K562 (cell line): ENCODE data around the gene PRR14. TPM values are rescaled to one million over a fixed set of nuclear protein-coding genes. Genes with fewer than 3 reads are reported as not detected.

ENCODE experiments used
- CBX1 ChIP-seq: sonication (generic); IDR thresholded peaks from 2 replicates; pipeline ENCODE4 v1.6.1; 2016; ENCODE audit warnings: antibody characterized with exemption, low read depth, mild to moderate bottlenecking
- CUX1 ChIP-seq: fragments of 200-800 bp; sonication (Bioruptor generic); IDR thresholded peaks from 2 replicates; pipeline ENCODE4 v1.6.1; 2016; ENCODE audit warnings: missing genetic modification characterization, missing compliant biosample characterization
- HINFP ChIP-seq: fragments of 450-650 bp; conservative IDR thresholded peaks from 2 replicates; pipeline ENCODE4 v1.6.1; 2016; ENCODE audit warnings: missing genetic modification characterization, low read depth, mild to moderate bottlenecking, control low read depth, missing compliant biosample characterization
- RBFOX2 ChIP-seq: fragments of 200-400 bp; formaldehyde crosslinking; IDR thresholded peaks from 2 replicates; pipeline ENCODE4 v1.6.1; 2017; ENCODE audit warnings: low read depth, mild to moderate bottlenecking, low read length, moderate library complexity
- SMAD2 ChIP-seq: fragments of 150-350 bp; IDR thresholded peaks from 2 replicates; pipeline ENCODE4 v1.6.1; 2014; ENCODE audit warnings: low read depth, mild to moderate bottlenecking, low read length
- SUPT5H ChIP-seq: fragments of 450-650 bp; IDR thresholded peaks from 2 replicates; pipeline ENCODE4 v1.6.1; 2016
- ZBTB7A ChIP-seq: IDR thresholded peaks from 2 replicates; pipeline ENCODE4 v1.6.1; 2011; ENCODE audit warnings: low read depth, mild to moderate bottlenecking, low read length, moderate library complexity, borderline replicate concordance; ENCODE audit not compliant: control insufficient read depth
- ZC3H11A ChIP-seq: IDR thresholded peaks from 2 replicates; pipeline ENCODE4 v1.6.1; 2012; ENCODE audit warnings: low read depth, low read length, improper control_type of control experiment
- ZNF280B ChIP-seq: fragments of 250-450 bp; sonication (Bioruptor Pico); IDR thresholded peaks from 2 replicates; pipeline ENCODE4 v1.5.1; 2021; ENCODE audit warnings: mild to moderate bottlenecking
- ZNF398 ChIP-seq: fragments of 250-450 bp; sonication (Bioruptor Pico); IDR thresholded peaks from 2 replicates; pipeline ENCODE4 v1.8.0; 2021; ENCODE audit warnings: moderate library complexity, mild to moderate bottlenecking, inconsistent platforms
- ZNF592 ChIP-seq: fragments of 450-650 bp; IDR thresholded peaks from 2 replicates; pipeline ENCODE4 v1.6.1; 2017; ENCODE audit warnings: antibody characterized with exemption, mild to moderate bottlenecking
- ZNF644 ChIP-seq: fragments of 200-800 bp; sonication (Bioruptor generic); IDR thresholded peaks from 2 replicates; pipeline ENCODE4 v1.6.1; 2016; ENCODE audit warnings: low read depth, missing genetic modification characterization, missing compliant biosample characterization
- polyA plus RNA-seq, 8 experiments: library from polyadenylated mRNA; depleted of rRNA in 4 of 8; stranded (reverse) in 5 of 8; unstranded in 3 of 8; fragments of >200 nt; fragmentation: Nextera tagmentation in 2 of 8; fragmentation: Illumina TruSeq in 1 of 8; extraction: Ambion mirVana in 2 of 8; extraction: Trizol in 1 of 8; gene quantifications; 2 replicates each; pipeline versions ENCODE4 v1.2.1 to v1.2.3, GENCODE V29; 2011 to 2014; ENCODE audit warnings: inconsistent platforms in 1 of 8, missing spikeins in 1 of 8
- total RNA-seq, 7 experiments: library from RNA; depleted of rRNA in 6 of 7; stranded (reverse); fragments of >200 nt in 6 of 7; fragmentation: Illumina TruSeq in 2 of 7; extraction: Trizol in 2 of 7; gene quantifications; 2 replicates each; pipeline versions ENCODE4 v1.2.1 to v1.2.3, GENCODE V29; 2011 to 2021; ENCODE audit warnings: low replicate concordance in 1 of 7

The PRR14 gene
- total and polyA plus RNA-seq, 9 of the 15 experiments (the other 6 are each of a cell fraction or from before 2014, with no cell fraction given): 2.2 to 63.1 (median 11.5) TPM

GRCh38 chr16:30700491-30700890 lies 49.7 kb downstream of the PRR14 start (continued):
- no peak for TF ChIP-seq HINFP (tag)
- TF ChIP-seq ZNF398 (CRISPR knock-in tag): no peak
- no peak for TF ChIP-seq CBX1
- no peak for TF ChIP-seq ZNF280B (CRISPR knock-in tag)
- no peak for TF ChIP-seq ZNF644 (tag)
- TF ChIP-seq SMAD2: no peak
- TF ChIP-seq ZBTB7A: peak; percentile 68; the same call in 1 of the 2 replicates
- TF ChIP-seq CUX1 (CRISPR knock-in tag): no peak
- TF ChIP-seq SUPT5H: peak; percentile 25; the same call in 1 of the 2 replicates
- peak; percentile 58 for TF ChIP-seq RBFOX2
- no peak for TF ChIP-seq ZC3H11A
- 0 out of 2 replicates have a peak, but pooled peaks have one; percentile 41 for TF ChIP-seq ZNF592
